ENCODE measurements around the gene SACM1L. TPM values are rescaled to one million over a fixed set of nuclear protein-coding genes. Genes with fewer than 3 reads are reported as not detected.

SACM1L gene
- total and polyA plus RNA-seq, 2 experiments from 2014 or later, result 32.8 to 37.5 TPM

GRCh38 chr3:45765266-45765851 lies 76.2 kb downstream of the SACM1L start:
- Histone ChIP-seq H3K4me1 (ENCODE audit: low read depth) (no peaks in the 10 kb centered on the region), H3K27me3 (no peaks in the 10 kb centered on the region), H3K36me3 (no peaks in the 10 kb centered on the region), H3K9me3 (ENCODE audit: low read depth) (no peaks in the 10 kb centered on the region), H3K27ac (no peak overlapping the region), H3K4me3 (no peak overlapping the region)
- TF ChIP-seq CTCF (IDR thresholded peaks at IDR 0.05; ENCODE audit: low read depth, low read length), result no peak
- no peak for DNase-seq (ENCODE audit: low read depth in 1 of 2, low spot score in 1 of 2)

- H3K27me3 ChIP-seq, result no peaks in the 10 kb centered on the region
- no peak for DNase-seq (ENCODE audit: low read depth in 1 of 2, low spot score in 1 of 2)
- no peak overlapping the region for H3K4me3 ChIP-seq
- no peak for TF ChIP-seq CTCF (IDR thresholded peaks at IDR 0.05; ENCODE audit: low read depth, low read length)
- no peak overlapping the region for H3K27ac ChIP-seq
- no peaks in the 10 kb centered on the region for H3K4me1 ChIP-seq (ENCODE audit: low read depth)
- no peaks in the 10 kb centered on the region for H3K36me3 ChIP-seq
- no peaks in the 10 kb centered on the region for H3K9me3 ChIP-seq (ENCODE audit: low read depth)
Measured at GRCh38 chr3:45765958-45766357, 76.8 kb downstream of the SACM1L start.

- no peak for DNase-seq (ENCODE audit: low read depth in 1 of 2, low spot score in 1 of 2)
- no peaks in the 10 kb centered on the region for H3K36me3 ChIP-seq
- no peak overlapping the region for H3K27ac ChIP-seq
- no peak overlapping the region for H3K4me3 ChIP-seq
- no peaks in the 10 kb centered on the region for H3K9me3 ChIP-seq (ENCODE audit: low read depth)
- no peaks in the 10 kb centered on the region for H3K4me1 ChIP-seq (ENCODE audit: low read depth)
- no peaks in the 10 kb centered on the region for H3K27me3 ChIP-seq
- TF ChIP-seq CTCF (IDR thresholded peaks at IDR 0.05; ENCODE audit: low read depth, low read length), result no peak
Measured at GRCh38 chr3:45771166-45771775, 82.1 kb downstream of the SACM1L start.

- DNase-seq (ENCODE audit: low read depth in 1 of 2, low spot score in 1 of 2), result no peak
- no peaks in the 10 kb centered on the region for H3K36me3 ChIP-seq
- H3K27me3 ChIP-seq, result no peaks in the 10 kb centered on the region
- H3K27ac ChIP-seq, result no peak overlapping the region
- H3K4me1 ChIP-seq (ENCODE audit: low read depth), result no peaks in the 10 kb centered on the region
- H3K9me3 ChIP-seq (ENCODE audit: low read depth), result no peaks in the 10 kb centered on the region
- no peak overlapping the region for H3K4me3 ChIP-seq
- TF ChIP-seq CTCF (IDR thresholded peaks at IDR 0.05; ENCODE audit: low read depth, low read length), result no peak
Measured at GRCh38 chr3:45771831-45772230, 82.6 kb downstream of the SACM1L start.

GRCh38 chr3:45772341-45773035 lies 83.3 kb downstream of the SACM1L start:
- Histone ChIP-seq H3K27me3 (no peaks in the 10 kb centered on the region), H3K4me3 (no peak overlapping the region), H3K9me3 (ENCODE audit: low read depth) (no peaks in the 10 kb centered on the region), H3K36me3 (no peaks in the 10 kb centered on the region), H3K27ac (no peak overlapping the region), H3K4me1 (ENCODE audit: low read depth) (no peaks in the 10 kb centered on the region)
- DNase-seq (ENCODE audit: low read depth in 1 of 2, low spot score in 1 of 2), result no peak
- TF ChIP-seq CTCF (IDR thresholded peaks at IDR 0.05; ENCODE audit: low read depth, low read length), result no peak
